B cell (primary cell): Measurements from ENCODE around the gene RING1.

ENCODE experiments used
- CTCF ChIP-seq: fragments of 200-600 bp; IDR thresholded peaks from one replicate; pipeline ENCODE4 v1.8.0; 2022; ENCODE audit warnings: antibody characterized with exemption, mild to moderate bottlenecking
- EZH2 ChIP-seq: IDR thresholded peaks from 2 replicates; pipeline ENCODE4 v1.6.1; 2012; ENCODE audit warnings: borderline replicate concordance, low read depth, mild to moderate bottlenecking, moderate library complexity, low read length; ENCODE audit not compliant: insufficient read depth, poor library complexity, severe bottlenecking

- TF ChIP-seq CTCF (no peak), EZH2 (no peak)
These were observed 9.4 kb downstream of the RING1 start for GRCh38 chr6:33217681-33218080.
